HG02588 (cell line): ENCODE data around the gene ADCK1.
"Not testable (repeated sequence)": the region's sequence is repeated elsewhere in the genome, so short reads cannot be mapped to it uniquely, and the experiment has no call there.

Experiments used
- ATAC-seq: cut with Tn5 transposase; IDR thresholded peaks from one replicate; pipeline ENCODE4 v1.9.1; 2021; ENCODE audit warnings: mild to moderate bottlenecking, moderate library complexity; ENCODE audit not compliant: unreplicated experiment

The ADCK1 gene

DNA sequence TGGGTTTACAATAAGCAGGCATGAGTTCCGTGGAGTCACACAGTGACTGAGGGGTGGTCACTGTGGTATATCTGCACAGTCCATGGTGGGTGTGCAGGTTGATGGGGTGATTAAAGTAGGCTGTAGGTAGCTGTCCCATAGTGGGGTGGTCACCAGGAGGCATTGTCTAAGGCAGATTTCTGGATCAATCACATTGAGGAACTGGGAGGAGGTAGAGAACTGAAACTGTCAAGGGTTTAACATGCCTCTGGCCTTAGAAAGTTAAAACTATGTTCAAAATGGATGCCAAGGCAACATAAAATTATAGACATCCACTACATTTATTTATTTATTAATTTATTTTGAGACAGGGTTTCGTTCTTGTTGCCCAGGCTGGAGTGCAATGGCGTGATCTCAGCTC lies 8.3 kb downstream of the ADCK1 start:
- no peak for ATAC-seq

DNA sequence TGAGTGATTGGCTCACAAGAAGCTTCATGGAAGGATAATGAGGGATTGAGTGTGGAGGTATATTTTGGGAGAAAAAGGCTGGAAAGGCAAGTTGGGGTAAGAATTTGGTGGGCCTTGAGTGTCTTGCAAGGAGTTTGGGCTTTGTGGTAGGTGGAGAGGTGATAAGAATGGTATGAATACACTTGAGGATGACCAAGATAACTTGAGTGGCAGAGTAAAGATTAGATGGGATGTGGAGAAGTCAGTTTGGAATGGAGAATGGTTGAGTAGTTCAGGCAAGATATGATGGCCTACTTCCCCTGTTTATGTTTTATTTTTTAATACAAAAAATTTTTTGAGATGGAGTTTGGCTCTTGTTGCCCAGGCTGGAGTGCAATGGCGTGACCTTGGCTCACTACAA lies 9.1 kb downstream of the ADCK1 start:
- no peak for ATAC-seq

DNA sequence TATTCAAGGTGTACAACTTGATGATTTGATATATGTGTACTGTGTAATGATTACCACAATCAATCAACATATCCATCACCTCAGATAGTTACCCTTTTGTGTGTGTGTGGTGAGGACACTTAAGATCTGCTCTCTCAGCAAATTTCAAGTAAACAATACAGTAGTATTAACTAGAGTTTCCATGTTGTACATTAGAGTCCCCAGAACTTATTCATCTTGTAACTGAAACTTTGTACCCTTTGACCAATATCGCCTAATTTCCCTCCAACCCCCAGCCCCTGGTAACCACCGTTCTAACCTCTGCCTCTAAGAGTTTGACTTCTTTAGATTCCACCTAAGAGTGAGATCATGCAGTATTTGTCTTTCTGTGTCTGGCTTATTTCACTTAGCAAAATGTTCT lies 12.1 kb downstream of the ADCK1 start:
- peak; percentile 78 for ATAC-seq

DNA sequence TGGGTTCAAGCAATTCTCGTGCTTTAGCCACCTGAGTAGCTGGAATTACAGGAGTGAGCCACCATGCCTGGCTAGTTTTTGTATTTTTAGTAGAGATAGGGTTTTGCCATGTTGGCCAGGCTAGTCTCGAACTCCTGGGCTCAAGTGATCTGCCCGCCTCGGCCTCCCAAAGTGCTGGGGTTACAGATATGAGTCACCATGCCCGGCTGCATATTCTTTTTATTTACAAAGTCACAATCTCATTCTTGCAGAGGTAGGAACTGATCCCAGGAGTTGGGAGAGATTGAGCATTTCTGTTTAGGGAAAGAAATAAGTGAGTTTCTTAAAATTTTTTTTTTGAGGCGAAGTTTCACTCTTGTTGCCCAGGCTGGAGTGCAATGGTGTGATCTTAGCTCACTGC lies 12.8 kb downstream of the ADCK1 start:
- ATAC-seq: not testable (repeated sequence)

DNA sequence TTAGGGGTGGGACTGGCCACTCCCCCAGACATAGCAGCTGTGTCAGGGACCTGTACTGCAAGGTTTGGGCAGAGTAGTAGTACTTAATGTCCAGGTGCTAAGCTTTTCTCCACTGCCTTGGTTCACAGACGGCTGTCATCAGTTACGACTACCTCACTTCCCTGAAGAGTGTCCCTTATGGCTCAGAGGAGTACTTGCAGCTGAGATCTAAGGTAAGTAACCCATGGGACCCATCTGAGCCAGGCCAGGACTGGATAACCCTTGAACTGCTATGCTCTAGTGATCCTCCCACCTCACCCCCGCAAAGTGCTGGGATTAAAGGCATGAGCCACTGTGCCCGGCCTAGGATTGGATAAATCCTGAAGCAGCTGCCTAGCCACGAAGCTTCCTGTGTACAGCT lies 22.4 kb downstream of the ADCK1 start:
- no peak for ATAC-seq

DNA sequence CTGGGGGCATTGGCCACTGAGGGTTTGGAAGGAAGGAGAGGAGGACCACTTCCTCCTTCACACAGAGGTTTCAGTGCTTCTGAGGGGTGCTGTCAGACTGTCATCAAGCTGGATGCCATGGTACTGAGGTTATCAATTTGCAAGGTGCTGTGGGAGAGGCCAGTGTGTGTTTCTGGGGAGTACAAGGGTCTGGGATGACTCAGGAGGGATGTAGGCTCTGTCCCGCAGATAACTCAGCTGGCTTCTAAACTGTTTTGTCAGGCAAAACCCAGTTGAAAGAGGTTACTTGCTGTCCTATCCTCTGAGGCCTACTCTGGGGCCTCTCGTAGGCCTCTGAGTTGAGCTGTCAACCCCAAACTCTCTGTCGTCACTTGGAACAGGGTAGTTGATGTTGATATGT lies 22.8 kb downstream of the ADCK1 start:
- ATAC-seq: no peak

DNA sequence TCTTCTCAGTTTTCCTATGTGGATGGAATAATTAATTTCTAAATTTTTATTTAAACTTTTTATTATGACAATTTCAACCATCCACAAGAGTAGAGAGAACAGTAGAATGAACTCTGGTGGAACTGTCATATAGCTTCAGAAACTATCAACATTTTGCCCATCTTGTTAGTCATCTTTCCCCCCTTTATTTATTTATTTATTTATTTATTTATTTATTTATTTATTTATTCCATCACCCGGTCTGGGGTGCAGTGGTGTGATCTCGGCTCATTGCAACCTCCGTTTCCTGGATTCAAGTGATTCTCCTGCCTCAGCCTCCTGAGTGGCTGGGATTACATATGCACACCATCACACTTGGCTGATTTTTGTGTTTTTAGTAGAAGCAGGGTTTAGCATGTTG lies 23.5 kb downstream of the ADCK1 start:
- ATAC-seq: no peak

DNA sequence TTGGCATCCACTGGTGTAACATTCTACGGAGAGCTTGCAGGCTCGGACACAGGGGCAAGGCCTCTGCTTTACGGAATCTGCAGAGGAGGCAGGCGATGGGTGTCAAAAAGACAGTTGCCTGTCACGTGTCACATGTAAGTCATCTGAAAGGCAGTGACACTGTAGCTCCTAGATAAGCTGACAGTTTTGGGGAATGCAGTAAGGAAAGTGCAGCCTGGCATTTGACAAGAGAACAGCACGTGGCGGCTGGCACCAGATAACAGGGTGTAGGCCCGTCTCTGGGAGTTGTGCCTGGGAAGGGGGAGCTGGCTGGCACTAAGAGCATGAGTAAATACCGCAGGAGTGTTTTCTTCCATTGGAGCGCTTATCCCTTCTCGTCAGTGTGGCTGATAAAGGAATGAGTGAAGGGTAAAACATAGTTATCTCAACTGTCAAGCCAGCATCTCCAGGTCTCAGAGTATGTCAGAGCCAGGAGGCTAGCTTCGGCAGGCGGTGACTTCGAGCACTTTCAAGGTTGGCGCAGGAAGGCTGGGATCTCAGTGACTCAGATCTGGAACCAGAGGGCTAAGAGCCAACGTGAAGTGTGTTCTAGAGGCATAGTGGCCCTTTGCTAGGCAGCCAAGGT lies 26.1 kb downstream of the ADCK1 start:
- ATAC-seq: no peak

DNA sequence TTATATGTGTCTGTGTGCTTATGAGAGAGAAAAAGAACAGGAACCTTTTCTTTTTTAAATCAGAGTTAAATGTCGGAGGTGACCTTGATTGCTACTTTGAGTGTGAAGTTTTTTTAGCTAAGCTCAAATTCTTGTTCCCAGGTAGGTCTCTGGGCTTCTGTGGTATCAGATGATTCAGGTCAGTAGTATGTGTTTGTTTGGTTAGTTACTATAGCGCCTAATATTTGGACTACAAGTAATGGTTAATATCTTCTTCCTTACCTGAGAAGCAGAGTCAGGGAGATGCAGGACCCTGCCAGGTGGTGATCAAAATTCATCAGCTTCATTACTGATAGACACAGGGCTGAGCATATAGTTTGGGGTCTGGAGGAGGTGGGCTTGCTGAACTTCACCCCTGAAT lies 30.8 kb downstream of the ADCK1 start:
- no peak for ATAC-seq

DNA sequence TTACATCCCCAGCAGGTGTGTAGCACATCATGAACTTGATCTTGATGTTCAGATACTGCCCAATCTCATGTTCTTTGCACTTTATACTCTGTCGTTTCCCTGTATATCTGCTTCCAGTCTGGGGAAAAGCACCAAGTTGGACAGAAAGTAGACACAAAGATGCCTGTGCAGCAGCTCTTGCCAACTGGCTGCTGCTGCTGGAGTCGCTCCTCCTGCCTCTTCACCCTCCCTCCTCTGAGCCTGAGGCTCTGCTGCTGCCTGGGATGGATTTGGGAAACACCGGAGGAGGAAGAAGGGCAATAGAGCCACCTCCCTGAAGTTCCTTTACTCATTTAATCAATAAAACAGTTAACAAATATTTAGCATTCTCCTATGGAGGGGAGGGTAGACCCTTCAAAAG lies 32.4 kb downstream of the ADCK1 start:
- ATAC-seq: no peak

DNA sequence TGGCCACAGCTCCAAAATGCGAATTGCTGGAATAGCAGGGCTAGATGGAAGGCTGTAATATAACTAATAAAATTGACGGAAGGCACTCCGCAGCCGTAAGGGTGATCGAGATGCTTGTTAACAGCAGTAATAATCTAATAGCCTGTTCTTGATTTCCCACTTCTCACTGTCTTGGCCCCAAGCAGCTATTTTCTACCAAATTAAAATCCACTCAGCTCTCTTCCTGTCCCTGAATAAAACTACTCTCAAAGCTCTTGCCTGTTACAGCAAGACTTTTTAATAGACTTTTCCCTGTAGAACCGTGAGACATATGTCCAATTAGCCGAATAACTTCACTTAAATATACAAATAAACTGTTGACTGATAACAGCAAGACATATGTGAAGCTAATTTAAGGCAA lies 38.0 kb downstream of the ADCK1 start:
- no peak for ATAC-seq

DNA sequence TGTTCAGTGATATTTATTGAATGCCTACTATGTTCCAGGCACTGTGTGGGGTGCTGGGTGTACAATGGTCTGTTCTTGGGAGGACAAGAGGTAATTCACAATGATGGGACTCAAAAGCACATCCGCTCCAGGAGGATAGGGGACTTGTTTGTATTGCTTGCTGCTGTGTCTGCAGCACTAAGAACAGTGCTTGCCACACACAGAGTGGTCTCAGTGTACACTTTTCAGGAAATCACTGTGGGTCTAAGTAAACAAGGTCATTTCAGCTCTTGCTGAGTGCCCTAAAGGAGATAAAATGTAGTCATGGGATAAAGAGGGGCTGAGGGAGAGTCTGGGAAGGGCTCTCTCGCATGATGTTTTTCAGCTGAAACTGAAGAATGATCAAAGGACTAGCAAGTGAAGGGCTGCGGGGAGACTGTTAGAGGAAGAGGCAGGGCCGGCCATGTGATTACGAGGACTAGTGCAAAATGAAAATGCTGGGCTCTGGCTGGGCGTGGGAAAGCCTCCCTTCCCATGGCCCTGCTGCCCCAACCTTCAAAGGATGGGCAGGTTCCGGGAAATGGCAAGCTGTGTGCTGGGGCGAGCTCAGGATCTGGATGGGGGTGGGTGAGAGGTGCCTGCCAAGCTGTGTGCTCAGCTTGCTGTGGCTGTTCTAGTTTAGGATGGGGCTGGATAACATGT lies 39.1 kb downstream of the ADCK1 start:
- ATAC-seq: no peak

DNA sequence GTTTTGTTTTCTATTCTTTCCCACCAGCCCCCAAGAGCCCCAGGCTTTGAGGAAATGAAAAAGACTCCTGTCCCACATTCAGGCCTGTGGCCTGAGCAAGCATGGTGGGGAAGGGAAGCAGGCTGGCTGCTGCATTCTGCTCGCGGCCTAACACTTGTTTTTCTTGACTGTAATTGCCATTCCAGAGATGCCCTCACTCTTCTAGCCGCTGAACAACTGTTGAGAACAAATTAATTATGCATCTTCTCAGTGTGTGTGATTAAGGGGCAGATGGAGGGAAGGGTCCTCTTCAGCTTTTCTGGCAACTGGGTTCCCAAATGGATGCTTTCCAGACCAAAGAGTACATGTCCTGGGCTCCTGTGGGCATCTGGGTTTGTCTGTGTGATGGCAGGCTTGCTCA lies 43.3 kb downstream of the ADCK1 start:
- ATAC-seq: no peak

DNA sequence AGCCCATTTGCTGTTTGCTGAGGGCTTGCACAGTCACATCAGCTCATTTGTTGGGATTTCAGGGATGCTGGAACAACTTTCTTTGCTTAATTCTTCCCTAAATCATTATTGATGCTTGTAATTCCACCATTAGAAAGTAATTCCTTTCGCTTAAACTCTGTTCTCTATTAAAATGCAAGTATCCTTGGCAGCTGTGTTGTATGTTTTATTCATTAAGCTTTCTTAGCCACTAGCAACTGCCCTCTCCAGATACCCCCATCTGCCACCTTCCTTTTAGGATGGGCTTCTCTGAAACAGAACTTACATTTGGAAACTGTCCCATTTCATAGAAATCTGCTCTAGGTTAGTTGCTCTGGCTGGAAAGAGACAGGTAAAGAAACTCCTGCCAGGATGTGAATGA lies 43.7 kb downstream of the ADCK1 start:
- no peak for ATAC-seq

DNA sequence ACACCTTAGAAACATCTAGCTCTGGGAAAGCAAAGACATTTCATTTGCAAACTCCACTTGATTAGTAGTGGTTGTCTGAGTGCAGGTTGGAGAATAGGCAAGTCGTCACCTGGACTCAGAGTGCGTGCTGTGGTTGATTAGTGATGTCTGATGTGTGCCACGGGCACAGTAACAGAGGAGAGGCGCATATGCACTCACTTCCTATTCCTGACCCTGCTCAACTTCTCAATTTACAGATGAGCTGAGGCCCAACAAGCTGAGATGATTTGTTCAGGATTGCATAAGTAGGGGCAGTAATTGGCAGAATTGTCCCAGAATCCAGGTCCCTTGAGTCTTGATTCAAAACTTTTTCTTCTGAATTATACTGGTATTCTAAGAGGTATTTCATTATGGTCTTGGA lies 44.9 kb downstream of the ADCK1 start:
- no peak for ATAC-seq

DNA sequence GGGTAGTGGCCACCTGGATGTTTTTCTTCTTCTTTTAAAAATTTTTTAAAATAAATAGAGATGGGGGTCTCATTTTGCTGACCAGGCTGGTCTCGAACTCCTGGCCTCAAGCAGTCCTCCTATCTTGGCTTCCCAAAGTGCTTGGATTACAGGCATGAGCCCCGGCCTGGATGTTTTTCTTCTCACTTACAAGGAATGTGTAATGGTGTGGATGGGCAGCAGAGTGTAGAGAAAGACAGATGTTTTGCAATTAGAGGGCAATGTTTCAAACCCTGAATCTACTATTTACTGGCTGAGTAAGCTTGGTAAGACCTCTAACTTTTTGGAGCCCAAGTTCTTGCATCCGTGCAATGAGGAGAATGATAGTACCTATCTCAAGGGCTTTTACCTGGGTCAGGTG lies 48.1 kb downstream of the ADCK1 start:
- ATAC-seq: no peak

DNA sequence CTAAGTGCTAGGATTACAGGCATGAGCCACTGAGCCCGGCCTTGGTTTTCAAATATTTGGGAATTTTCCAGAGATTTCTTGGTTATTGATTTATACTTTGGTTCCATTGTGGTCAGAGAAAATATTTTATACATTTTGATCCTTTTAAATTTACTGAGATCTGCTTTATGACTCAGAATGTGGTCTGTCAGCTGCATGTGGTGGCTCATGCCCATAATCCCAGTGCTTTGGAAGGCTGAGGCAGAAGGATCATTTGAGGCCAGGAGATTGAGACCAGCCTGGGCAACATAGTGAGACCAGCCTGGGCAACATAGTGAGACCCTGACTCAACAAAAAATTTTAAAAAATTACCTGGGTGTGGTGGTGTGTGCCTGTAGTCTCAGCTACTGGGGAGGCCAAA lies 49.8 kb downstream of the ADCK1 start:
- no peak for ATAC-seq

DNA sequence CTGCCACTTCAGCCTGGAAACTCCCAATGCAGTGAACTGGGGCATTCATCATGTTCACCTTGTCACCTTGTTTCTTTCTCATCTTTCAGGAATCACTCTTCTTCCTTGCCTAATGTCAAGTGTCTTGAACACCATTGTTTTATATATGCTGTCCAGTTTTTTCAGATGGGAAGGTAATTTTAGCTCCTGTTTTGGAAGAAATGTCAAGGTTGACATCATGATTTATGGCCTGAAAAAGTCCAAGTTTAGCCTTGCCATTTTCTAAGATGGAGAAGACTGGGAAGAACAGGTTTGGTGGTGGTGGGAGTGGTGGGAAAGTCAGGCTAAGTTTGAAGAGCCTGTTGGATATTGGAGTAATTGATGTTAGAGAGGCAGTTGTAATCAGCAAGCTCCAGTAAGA lies 54.0 kb downstream of the ADCK1 start:
- ATAC-seq: no peak

DNA sequence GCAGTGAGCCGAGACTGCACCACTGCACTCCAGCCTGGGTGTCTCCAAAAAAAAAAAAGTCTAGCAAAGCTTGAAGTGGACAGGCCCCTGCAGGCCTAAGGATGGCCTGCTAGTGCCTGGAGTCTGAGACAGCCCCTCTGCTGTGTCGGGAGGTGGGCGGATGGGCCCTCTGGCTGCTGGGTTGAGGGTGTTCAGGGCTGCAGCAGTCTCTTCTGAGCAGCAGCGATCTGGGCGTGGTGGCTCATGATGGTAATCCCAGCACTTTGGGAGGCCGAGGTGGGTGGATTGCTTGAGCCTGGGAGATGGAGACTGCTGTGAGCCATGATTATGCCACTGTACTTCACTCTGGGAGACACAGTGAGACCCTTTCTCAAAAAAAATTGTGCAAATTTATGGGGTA lies 57.0 kb downstream of the ADCK1 start:
- ATAC-seq: no peak

DNA sequence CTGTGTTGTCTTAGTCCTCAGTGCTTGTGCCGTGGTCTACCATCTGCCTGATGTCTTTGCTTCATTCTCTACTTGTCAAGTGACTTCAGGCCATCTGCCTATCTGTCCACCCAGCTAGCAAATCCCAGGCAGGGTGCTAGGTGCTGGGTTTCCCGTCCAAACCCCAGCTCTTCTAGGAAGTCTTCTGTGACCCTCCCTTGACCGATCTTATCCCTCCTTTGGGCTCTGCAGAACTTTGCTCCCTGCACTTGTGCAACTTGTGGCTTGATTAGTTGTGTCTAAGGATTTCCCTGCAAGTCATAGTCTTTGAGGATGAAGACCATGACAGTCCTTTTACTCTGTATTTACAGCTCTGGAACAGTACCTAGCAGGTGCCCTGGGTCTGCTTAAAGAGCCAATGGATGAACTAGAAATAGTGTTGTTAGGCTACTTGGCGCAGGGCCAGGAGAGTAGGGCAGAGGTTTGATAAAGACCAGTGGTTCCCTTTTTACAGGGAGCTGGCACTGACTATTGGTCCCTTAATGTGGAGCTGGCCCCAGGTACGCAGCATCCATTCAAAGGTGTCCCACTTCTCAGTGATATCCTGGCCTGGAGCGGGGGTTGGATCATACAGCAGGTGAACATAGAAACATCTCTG lies 60.1 kb downstream of the ADCK1 start:
- ATAC-seq: no peak

DNA sequence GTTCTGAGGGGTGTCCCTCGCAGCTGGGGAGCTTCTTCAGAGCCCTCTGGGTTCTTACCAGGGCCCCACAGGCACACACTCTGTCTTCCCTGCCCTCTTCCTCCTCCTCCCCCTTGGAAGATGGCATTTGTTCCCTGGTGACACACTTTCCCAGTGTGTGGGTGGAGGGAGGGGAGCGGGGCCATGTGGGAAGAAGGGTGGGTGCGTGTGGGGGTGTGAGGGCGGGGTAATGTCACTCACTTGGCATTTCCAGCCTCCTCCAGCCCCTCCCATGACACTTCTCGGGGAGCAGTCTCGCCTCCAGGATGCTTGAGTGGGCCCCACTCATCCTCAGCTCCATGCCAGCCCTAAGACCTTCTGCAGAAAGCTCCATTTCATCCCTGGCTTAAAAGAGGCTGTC lies 61.3 kb downstream of the ADCK1 start:
- no peak for ATAC-seq

DNA sequence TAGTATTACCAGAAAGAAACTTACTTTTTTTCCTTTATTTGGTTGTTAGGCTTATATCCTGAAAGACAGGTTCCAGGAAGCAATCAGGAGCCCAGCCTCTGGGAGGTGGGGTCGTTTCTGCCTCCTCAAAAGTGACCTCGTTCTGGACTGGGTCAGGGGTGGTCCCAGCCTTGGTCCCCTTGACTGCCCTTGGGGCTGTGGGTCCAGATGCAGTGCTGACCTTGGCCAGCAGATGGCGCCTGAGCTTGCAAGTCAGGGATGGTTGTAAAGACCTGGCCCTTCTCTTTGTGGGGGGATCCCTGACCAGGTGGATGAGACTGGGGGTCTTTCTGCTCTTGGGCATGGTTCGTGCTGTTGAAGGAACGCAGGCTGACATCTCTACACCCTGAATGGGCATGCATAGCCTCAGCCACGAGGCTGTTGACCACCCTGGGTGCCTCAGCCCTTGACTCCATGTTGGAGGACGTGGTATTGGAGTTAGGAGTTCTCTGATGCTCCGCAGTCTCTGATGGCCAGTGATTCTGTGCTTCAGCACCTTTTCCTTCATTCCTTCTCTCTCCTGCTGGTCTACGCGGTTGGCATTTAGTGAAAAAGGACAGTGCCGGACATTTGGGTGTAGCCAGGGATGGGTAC lies 62.4 kb downstream of the ADCK1 start:
- peak; percentile 63 for ATAC-seq
